Naive B cell (primary cell): ENCODE measurements around the gene FAM156B. TPM values are rescaled to one million over a fixed set of nuclear protein-coding genes. Genes with fewer than 3 reads are reported as not detected.
A peak's percentile ranks its signal among the peaks of the same experiment; 100 is the strongest.
"Not testable (repeated sequence)": the region's sequence is repeated elsewhere in the genome, so short reads cannot be mapped to it uniquely, and the experiment has no call there.

Experiments used
- ATAC-seq, 2 donors: fragments of 150-1000 bp; cut with Tn5 transposase; 2 replicates each; pipeline ENCODE4 v1.10.0; 2021; ENCODE audit warnings: low read depth in 2 of 2, mild to moderate bottlenecking in 2 of 2, moderate library complexity in 2 of 2
- DNase-seq: peaks from one replicate; pipeline ENCODE4 v3.0.0; 2022
- H3K27ac Mint-ChIP-seq, 6 donors: one replicate each; pipeline ENCODE4 v1.8.0; 2020 to 2022; ENCODE audit warnings: mild to moderate bottlenecking in 6 of 6, mixed read lengths in 6 of 6, moderate library complexity in 5 of 6, inconsistent platforms in 2 of 6
- H3K27me3 Mint-ChIP-seq, 3 donors: one replicate each; pipeline ENCODE4 v1.8.0; 2021 to 2022; ENCODE audit warnings: mixed read lengths in 3 of 3, mild to moderate bottlenecking in 1 of 3
- H3K36me3 Mint-ChIP-seq, 2 donors: one replicate each; pipeline ENCODE4 v1.8.0; 2020 to 2022; ENCODE audit warnings: mixed read lengths in 2 of 2, inconsistent platforms in 1 of 2, mild to moderate bottlenecking in 1 of 2
- H3K4me1 Mint-ChIP-seq, 3 donors: one replicate each; pipeline ENCODE4 v1.8.0; 2020 to 2022; ENCODE audit warnings: mixed read lengths in 3 of 3, inconsistent platforms in 1 of 3, mild to moderate bottlenecking in 1 of 3, moderate library complexity in 1 of 3
- H3K4me3 Mint-ChIP-seq, 8 donors: one replicate each; pipeline ENCODE4 v1.8.0; 2020 to 2022; ENCODE audit warnings: mild to moderate bottlenecking in 8 of 8, mixed read lengths in 8 of 8, moderate library complexity in 8 of 8, inconsistent platforms in 2 of 8
- H3K9me3 Mint-ChIP-seq, 7 donors: one replicate each; pipeline ENCODE4 v1.8.0; 2020 to 2022; ENCODE audit warnings: mixed read lengths in 7 of 7, mild to moderate bottlenecking in 5 of 7, inconsistent platforms in 2 of 7, moderate library complexity in 1 of 7
- polyA plus RNA-seq, 6 donors: library from polyadenylated mRNA; unstranded; fragments of 300-500 nt; fragmentation: Illumina TruSeq; gene quantifications; one replicate each; pipeline ENCODE4 v1.2.3, GENCODE V29; 2021; ENCODE audit warnings: low read depth in 6 of 6

The FAM156B gene
- polyA plus RNA-seq, 6 donors from 2014 or later, result 4.8 to 8.3 (median 6.9) TPM

- peak overlapping the region; percentile 93 to 99 (median 97) for H3K4me3 Mint-ChIP-seq
- H3K9me3 Mint-ChIP-seq, H3K36me3 Mint-ChIP-seq, H3K27me3 Mint-ChIP-seq, DNase-seq: not testable (repeated sequence)
- H3K27ac Mint-ChIP-seq, result peak overlapping the region; percentile 99 to 100 (median 99)
- peak in 1 of 2 donors; percentile 1 for ATAC-seq
- H3K4me1 Mint-ChIP-seq, result peaks cover 10 to 14% (median 14%) of the 10 kb centered on the region in 3 donors
Observed at GRCh38 chrX:52935470-52935784, 38.3 kb downstream of the FAM156B start.

- H3K27ac Mint-ChIP-seq, H3K9me3 Mint-ChIP-seq, H3K27me3 Mint-ChIP-seq, DNase-seq, H3K4me1 Mint-ChIP-seq, H3K4me3 Mint-ChIP-seq, H3K36me3 Mint-ChIP-seq, ATAC-seq: not testable (repeated sequence)
Observed at GRCh38 chrX:52940704-52941103, 43.6 kb downstream of the FAM156B start.

GRCh38 chrX:52941728-52942127 lies 44.6 kb downstream of the FAM156B start:
- not testable (repeated sequence) for H3K4me3 Mint-ChIP-seq, H3K4me1 Mint-ChIP-seq, H3K27ac Mint-ChIP-seq, ATAC-seq, H3K36me3 Mint-ChIP-seq, DNase-seq, H3K9me3 Mint-ChIP-seq, H3K27me3 Mint-ChIP-seq

GRCh38 chrX:52945838-52946494 lies 48.8 kb downstream of the FAM156B start:
- H3K27ac Mint-ChIP-seq, H3K36me3 Mint-ChIP-seq, ATAC-seq, H3K9me3 Mint-ChIP-seq, DNase-seq, H3K4me3 Mint-ChIP-seq, H3K27me3 Mint-ChIP-seq, H3K4me1 Mint-ChIP-seq: not testable (repeated sequence)

- not testable (repeated sequence) for H3K36me3 Mint-ChIP-seq, H3K27ac Mint-ChIP-seq, H3K9me3 Mint-ChIP-seq, ATAC-seq, H3K27me3 Mint-ChIP-seq, DNase-seq, H3K4me3 Mint-ChIP-seq, H3K4me1 Mint-ChIP-seq
Observed at GRCh38 chrX:52947501-52947900, 50.4 kb downstream of the FAM156B start.

- not testable (repeated sequence) for H3K4me3 Mint-ChIP-seq, H3K9me3 Mint-ChIP-seq, DNase-seq, H3K4me1 Mint-ChIP-seq, H3K27me3 Mint-ChIP-seq, H3K36me3 Mint-ChIP-seq, H3K27ac Mint-ChIP-seq, ATAC-seq
Observed at GRCh38 chrX:52948265-52948664, 51.1 kb downstream of the FAM156B start.

- not testable (repeated sequence) for H3K36me3 Mint-ChIP-seq, H3K27me3 Mint-ChIP-seq, H3K27ac Mint-ChIP-seq, DNase-seq, H3K4me3 Mint-ChIP-seq, H3K9me3 Mint-ChIP-seq, ATAC-seq, H3K4me1 Mint-ChIP-seq
Observed at GRCh38 chrX:52949325-52949724, 52.2 kb downstream of the FAM156B start.

- not testable (repeated sequence) for H3K4me1 Mint-ChIP-seq, H3K27ac Mint-ChIP-seq, H3K9me3 Mint-ChIP-seq, DNase-seq, H3K4me3 Mint-ChIP-seq, H3K36me3 Mint-ChIP-seq, H3K27me3 Mint-ChIP-seq, ATAC-seq
Observed at GRCh38 chrX:52949884-52950283, 52.8 kb downstream of the FAM156B start.

Other genes starting within 250 kb of the FAM156B start
- not detected for gene SSX7, start 242.4 kb upstream of the FAM156B start, polyA plus RNA-seq
- not detected for gene SSX2, start 190.2 kb upstream of the FAM156B start, polyA plus RNA-seq
- gene SSX2B, start 146.1 kb upstream of the FAM156B start, polyA plus RNA-seq, result not detected
- not detected for gene SPANXN5, start 99.9 kb upstream of the FAM156B start, polyA plus RNA-seq
- not detected for gene XAGE5, start 86.0 kb upstream of the FAM156B start, polyA plus RNA-seq
- not detected for gene XAGE3, start 29.2 kb upstream of the FAM156B start, polyA plus RNA-seq
- gene FAM156A, start 61.2 kb downstream of the FAM156B start, polyA plus RNA-seq, result 10 to 100 TPM in 1 of 6 donors, 1 to 10 TPM in 5; 2.2 to 11.1 (median 4.7) TPM
- gene GPR173, start 151.5 kb downstream of the FAM156B start, polyA plus RNA-seq, result not detected
- 10 to 100 TPM; 10.9 to 24.0 (median 14.5) TPM for gene TSPYL2, start 185.0 kb downstream of the FAM156B start, polyA plus RNA-seq
- 1 to 10 TPM in 5 of 6 donors, not detected in 1; 1.2 to 3.8 (median 2.2) TPM for gene KANTR, start 196.8 kb downstream of the FAM156B start, polyA plus RNA-seq